ENCODE measurements around the gene PDE1A.

The PDE1A gene

DNA sequence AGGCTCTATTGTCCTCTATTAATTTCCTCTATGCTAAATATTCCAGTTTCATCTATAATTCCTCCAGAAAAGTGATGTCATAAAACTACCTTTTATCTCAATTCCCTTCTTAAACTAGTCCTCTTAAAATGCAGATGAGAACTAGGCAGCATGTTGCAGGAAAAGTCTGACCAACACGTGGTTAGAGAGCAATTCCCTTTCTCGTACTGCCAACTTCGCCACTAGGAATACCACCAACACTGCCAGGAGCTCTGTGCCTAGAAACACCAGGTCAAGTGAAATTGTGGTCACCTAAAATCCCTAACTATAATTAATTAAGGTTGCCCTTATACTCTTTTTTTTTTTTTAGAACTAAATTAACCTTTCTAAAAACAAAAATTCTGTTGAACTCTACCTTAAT is 313.5 kb downstream of the PDE1A start:
- DNase-seq = no peak

DNA sequence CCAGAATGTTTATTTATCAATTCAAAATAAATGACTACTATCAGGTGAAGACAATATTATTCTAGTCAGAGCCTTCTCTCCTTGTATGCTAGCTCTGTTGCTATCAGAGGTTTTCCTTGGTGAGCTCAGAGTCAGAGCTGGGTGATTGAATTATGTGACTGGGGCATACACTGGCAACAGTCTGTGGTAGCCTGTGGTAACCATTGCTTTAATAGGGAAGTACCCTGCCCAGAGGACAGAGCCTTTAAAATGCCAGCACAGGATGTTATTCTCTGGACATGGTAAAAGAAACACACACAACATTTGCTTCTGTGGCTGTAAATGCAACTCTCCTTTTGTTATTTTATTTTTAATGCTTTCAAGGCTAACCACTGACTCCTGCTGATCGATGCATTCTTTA is 316.5 kb downstream of the PDE1A start:
- DNase-seq = no peak

DNA sequence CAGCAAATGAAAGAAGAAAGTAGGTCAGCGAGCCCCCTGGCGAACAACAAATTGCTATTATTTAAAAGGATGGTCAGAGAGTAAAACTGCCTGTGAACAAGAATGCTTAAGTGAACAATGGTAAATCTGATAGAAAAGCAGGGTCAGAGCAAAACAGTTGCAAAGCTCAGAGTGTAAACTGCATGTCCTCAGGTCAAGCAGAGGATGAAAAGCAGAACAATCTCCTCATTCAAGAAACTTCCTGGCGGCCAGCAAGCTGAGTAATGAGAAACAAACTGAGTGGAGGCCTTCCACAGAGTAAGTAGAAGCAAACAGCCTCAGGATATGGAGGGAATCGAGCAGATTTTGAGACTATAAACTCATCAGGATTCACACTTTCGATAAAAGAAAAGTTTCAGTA is 323.3 kb downstream of the PDE1A start:
- DNase-seq = no peak

DNA sequence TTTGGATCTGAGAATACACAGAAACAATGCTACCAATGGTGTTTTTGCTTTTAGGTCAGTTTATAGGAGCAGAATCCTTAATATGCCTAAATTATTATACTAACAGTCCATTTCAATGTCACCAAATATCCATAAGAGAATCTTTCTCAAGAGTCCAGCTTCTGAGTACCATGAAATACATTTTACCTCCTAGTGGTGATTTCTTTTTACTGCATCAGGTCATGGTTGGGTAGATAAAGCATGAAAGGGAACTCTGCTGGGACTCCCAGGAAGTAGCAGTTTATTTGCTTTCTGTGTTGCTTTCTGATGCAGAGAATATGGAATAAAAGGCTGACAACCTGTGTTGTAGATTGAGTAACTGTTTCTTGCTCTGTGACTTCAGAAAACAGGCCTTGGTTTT is 325.6 kb downstream of the PDE1A start:
- no peak for DNase-seq

DNA sequence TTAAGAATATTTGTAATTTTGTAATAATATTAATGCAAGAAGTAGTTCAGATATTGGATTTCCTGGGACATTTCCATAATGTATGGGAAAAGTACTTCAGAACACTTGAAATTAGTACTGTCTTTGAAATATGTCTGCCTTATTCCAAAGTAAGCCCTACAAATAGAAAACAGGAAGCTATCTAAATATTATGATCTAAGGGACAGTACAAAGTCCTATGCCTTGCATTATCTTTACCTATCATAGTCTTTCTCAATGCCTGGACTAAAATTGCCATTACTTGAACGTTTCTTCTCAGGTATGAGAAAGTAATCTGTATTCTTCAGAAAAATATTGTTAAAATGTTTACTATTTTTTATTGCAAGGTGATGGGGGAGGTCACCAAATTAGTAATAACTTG is 328.2 kb downstream of the PDE1A start:
- DNase-seq = no peak

DNA sequence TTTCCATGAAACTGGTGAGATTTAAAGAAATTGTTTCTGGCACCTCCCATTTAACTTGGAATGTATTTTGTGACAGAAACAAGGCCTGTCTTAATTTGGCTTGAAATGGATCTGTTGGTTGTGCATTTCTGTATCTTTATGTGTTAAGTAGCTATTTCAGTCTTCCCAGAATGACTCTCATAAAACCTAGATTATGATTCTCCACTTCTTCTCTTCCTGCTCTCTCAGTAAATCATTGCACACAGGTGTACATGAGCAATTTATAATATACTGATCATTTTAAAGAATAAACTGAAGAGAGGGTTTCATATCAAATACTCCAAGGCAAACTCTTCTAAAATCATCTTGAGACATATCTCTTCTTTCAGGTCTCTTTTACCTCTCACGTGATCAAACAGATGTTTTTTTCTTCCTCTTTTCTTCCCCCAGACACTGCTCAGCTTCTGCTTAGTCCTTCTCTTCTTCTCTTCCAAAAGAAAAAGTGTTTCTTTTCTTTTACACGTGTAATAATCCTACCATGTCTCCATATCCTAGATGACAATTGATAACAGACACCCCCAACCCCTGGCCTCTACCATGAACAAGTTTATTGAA is 329.2 kb downstream of the PDE1A start:
- no peak for DNase-seq

DNA sequence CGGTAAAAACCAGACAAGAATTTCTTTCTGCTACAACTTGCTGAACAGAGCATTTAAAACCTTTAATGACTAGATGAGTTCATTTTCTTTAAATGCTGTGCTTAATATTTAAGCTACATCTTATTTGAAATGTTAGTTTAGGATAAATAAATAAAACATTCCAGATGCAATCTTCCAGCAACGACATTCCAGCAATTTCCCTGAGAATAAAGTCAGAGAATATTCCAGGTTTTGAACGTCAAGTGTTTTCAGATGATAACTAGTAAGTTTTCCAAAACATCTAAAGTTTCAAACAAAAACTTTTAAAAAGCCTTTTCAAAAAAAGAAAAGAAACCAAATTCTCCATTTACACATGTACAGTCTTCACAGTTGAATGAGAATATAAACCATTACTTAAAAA is 336.4 kb downstream of the PDE1A start:
- no peak for DNase-seq
